Measurements from ENCODE around the gene ATR.
"Not testable (repeated sequence)": the region's sequence is repeated elsewhere in the genome, so short reads cannot be mapped to it uniquely, and the experiment has no call there.

Gene ATR

DNA sequence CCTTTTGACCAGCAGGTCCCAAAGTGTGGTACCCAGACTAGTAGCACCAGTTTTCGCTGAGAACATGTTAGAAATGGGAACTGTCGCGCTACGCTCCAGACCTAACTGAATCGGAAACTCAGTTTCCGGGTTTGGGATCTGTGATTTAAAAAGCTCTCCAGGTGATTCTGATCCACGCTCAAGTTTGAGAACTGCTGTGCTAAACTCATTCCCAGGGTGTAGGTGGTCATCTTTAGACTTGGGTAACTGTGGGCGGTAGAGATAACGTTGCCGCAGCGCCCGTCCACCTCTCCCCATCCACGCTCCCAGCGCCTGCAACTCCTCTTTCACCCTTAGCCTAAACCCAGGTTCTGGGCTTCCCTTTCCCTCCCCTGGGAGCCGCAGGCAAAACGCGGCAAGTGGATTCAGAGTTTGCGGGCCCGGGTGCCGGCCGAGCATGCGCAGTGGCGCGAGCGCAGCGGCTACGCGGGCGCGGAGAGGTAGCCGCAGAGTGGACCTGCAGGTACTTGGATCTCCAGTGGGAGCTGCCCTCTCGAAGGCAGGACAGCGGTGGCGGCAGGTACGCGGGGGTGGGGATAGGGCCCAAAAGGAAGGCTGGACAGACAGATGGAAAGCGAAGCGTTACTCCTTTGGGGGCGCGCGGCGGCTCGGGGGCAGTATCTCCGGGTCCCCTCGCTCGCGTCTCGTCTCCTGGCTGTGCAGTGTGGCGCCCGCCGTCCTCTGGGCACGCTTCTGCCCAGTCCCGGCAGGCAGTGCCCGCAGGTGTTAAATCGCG is 17.6 kb upstream of the ATR start, which contains the start of gene PLS1:
Gene PLS1 (plus strand): TSS at position 443 of the 775 bp plus-strand sequence. CDS start 67,845 bp downstream, outside the sequence.
- peak within 1 kb of the TSS; percentile 33 for H3K27ac ChIP-seq (replicated peaks)
- peak; percentile 68 to 90 for DNase-seq (ENCODE audit: low read depth in 1 of 2, low spot score in 1 of 2)
- H3K4me3 ChIP-seq (replicated peaks; ENCODE audit: insufficient read depth, low read length), result peak within 1 kb of the TSS; percentile 93
- H3K27me3 ChIP-seq (ENCODE audit: insufficient read depth, poor library complexity, severe bottlenecking), result no peaks in the 10 kb centered on the region
- peak; percentile 9; the same call in 1 of the 2 replicates for TF ChIP-seq SPI1 (IDR thresholded peaks at IDR 0.05; ENCODE audit: borderline replicate concordance, low read depth)
- TF ChIP-seq, protein P1, sequence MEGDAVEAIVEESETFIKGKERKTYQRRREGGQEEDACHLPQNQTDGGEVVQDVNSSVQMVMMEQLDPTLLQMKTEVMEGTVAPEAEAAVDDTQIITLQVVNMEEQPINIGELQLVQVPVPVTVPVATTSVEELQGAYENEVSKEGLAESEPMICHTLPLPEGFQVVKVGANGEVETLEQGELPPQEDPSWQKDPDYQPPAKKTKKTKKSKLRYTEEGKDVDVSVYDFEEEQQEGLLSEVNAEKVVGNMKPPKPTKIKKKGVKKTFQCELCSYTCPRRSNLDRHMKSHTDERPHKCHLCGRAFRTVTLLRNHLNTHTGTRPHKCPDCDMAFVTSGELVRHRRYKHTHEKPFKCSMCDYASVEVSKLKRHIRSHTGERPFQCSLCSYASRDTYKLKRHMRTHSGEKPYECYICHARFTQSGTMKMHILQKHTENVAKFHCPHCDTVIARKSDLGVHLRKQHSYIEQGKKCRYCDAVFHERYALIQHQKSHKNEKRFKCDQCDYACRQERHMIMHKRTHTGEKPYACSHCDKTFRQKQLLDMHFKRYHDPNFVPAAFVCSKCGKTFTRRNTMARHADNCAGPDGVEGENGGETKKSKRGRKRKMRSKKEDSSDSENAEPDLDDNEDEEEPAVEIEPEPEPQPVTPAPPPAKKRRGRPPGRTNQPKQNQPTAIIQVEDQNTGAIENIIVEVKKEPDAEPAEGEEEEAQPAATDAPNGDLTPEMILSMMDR (IDR thresholded peaks at IDR 0.05; ENCODE audit: insufficient read depth, low read length), result no peak
- TF ChIP-seq, protein P2, sequence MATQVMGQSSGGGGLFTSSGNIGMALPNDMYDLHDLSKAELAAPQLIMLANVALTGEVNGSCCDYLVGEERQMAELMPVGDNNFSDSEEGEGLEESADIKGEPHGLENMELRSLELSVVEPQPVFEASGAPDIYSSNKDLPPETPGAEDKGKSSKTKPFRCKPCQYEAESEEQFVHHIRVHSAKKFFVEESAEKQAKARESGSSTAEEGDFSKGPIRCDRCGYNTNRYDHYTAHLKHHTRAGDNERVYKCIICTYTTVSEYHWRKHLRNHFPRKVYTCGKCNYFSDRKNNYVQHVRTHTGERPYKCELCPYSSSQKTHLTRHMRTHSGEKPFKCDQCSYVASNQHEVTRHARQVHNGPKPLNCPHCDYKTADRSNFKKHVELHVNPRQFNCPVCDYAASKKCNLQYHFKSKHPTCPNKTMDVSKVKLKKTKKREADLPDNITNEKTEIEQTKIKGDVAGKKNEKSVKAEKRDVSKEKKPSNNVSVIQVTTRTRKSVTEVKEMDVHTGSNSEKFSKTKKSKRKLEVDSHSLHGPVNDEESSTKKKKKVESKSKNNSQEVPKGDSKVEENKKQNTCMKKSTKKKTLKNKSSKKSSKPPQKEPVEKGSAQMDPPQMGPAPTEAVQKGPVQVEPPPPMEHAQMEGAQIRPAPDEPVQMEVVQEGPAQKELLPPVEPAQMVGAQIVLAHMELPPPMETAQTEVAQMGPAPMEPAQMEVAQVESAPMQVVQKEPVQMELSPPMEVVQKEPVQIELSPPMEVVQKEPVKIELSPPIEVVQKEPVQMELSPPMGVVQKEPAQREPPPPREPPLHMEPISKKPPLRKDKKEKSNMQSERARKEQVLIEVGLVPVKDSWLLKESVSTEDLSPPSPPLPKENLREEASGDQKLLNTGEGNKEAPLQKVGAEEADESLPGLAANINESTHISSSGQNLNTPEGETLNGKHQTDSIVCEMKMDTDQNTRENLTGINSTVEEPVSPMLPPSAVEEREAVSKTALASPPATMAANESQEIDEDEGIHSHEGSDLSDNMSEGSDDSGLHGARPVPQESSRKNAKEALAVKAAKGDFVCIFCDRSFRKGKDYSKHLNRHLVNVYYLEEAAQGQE (IDR thresholded peaks at IDR 0.05; ENCODE audit: insufficient replicate concordance, low read depth), result no peak
- TF ChIP-seq POLR2AphosphoS5 (IDR thresholded peaks at IDR 0.05; ENCODE audit: low read depth), result peak; percentile 88
- TF ChIP-seq GABPA (IDR thresholded peaks at IDR 0.05; ENCODE audit: low read depth), result no peak

DNA sequence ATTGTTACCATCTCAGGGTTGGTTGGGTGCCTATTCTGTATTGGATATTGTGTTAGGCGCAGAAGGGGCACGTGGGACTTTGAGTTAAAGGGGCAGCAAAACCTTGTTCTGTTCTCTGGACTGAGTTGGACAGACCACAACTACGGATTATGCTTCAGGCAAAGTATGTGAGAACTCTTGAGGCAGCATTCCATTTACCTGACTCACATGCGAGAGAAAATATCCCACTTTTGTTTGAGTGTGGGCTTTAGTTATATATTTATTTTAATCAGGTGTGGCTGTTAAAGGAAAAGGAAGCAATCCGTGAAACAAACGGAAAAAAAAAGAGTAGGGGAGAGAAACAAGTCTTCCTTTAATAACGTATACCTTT is 17.0 kb upstream of the ATR start:
- DNase-seq (ENCODE audit: low read depth in 1 of 2, low spot score in 1 of 2), result no peak
- Histone ChIP-seq H3K27ac (replicated peaks) (peak overlapping the region; percentile 33), H3K4me3 (replicated peaks; ENCODE audit: insufficient read depth, low read length) (peak overlapping the region; percentile 93), H3K27me3 (ENCODE audit: insufficient read depth, poor library complexity, severe bottlenecking) (no peaks in the 10 kb centered on the region)
- TF ChIP-seq, protein P2 (IDR thresholded peaks at IDR 0.05; ENCODE audit: insufficient replicate concordance, low read depth), result no peak

DNA sequence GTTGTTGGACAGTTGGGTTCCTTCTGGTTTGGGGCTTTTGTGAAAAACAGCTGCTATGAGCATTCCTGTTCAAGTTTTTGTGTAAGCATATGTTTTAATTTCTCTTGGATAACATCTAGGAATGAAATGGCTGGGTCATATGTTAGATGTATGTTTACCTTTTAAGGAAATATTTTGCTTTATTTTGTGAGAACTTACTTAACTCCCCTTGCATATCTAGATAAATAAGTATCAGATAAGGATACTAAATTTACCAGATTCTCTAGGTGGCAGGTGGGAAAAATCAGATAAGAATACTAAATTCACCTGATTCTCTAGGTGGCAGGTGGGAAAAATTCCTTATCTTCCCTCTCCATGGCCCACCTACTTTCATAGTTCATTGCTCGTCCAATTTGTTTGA is 16.6 kb upstream of the ATR start:
- Histone ChIP-seq H3K27ac (replicated peaks) (no peak overlapping the region), H3K4me3 (replicated peaks; ENCODE audit: insufficient read depth, low read length) (no peak overlapping the region; the same call in 1 of the 2 replicates), H3K27me3 (ENCODE audit: insufficient read depth, poor library complexity, severe bottlenecking) (no peaks in the 10 kb centered on the region)
- DNase-seq (ENCODE audit: low read depth in 1 of 2, low spot score in 1 of 2), result no peak
- TF ChIP-seq, protein P2 (IDR thresholded peaks at IDR 0.05; ENCODE audit: insufficient replicate concordance, low read depth), result no peak
- TF ChIP-seq GABPA (IDR thresholded peaks at IDR 0.05; ENCODE audit: low read depth), result no peak
- TF ChIP-seq, protein P1 (IDR thresholded peaks at IDR 0.05; ENCODE audit: insufficient read depth, low read length), result no peak
- no peak for TF ChIP-seq SPI1 (IDR thresholded peaks at IDR 0.05; ENCODE audit: borderline replicate concordance, low read depth)
- TF ChIP-seq POLR2AphosphoS5 (IDR thresholded peaks at IDR 0.05; ENCODE audit: low read depth), result no peak

DNA sequence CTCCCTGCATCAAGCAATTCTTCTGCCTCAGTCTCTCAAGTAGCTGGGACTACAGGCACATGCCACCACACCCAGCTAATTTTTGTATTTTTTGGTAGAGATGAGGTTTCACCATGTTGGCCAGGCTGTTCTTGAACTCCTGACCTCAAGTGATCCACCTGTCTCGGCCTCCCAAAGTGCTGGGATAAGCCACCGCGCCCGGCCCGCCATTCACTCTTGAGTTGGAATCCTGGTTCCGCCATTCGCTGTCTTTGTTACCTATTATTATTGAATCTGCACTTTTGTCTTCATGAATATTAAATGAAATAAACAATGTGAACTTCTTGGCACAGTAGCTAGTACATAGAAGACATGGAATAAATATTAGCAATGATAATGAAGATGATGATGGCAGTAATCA is 13.7 kb upstream of the ATR start:
- not testable (repeated sequence) for DNase-seq (ENCODE audit: low read depth in 1 of 2, low spot score in 1 of 2); H3K4me3 ChIP-seq (replicated peaks; ENCODE audit: insufficient read depth, low read length); H3K27me3 ChIP-seq (ENCODE audit: insufficient read depth, poor library complexity, severe bottlenecking); H3K27ac ChIP-seq (replicated peaks)

Data from HL-60 (cell line).